ENCODE measurements around the gene DNMT3L. TPM values are rescaled to one million over a fixed set of nuclear protein-coding genes. Genes with fewer than 3 reads are reported as not detected.

DNMT3L gene
- total and polyA plus RNA-seq, 2 experiments from 2014 or later: 0.27 TPM; not detected in 1

- TF ChIP-seq, protein P1, sequence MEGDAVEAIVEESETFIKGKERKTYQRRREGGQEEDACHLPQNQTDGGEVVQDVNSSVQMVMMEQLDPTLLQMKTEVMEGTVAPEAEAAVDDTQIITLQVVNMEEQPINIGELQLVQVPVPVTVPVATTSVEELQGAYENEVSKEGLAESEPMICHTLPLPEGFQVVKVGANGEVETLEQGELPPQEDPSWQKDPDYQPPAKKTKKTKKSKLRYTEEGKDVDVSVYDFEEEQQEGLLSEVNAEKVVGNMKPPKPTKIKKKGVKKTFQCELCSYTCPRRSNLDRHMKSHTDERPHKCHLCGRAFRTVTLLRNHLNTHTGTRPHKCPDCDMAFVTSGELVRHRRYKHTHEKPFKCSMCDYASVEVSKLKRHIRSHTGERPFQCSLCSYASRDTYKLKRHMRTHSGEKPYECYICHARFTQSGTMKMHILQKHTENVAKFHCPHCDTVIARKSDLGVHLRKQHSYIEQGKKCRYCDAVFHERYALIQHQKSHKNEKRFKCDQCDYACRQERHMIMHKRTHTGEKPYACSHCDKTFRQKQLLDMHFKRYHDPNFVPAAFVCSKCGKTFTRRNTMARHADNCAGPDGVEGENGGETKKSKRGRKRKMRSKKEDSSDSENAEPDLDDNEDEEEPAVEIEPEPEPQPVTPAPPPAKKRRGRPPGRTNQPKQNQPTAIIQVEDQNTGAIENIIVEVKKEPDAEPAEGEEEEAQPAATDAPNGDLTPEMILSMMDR (conservative IDR thresholded peaks at IDR 0.05; ENCODE audit: low read depth in 2 of 2): no peak
- no peak for TF ChIP-seq REST (IDR thresholded peaks at IDR 0.05; ENCODE audit: unreplicated experiment)
- TF ChIP-seq EZH2phosphoT487 (IDR thresholded peaks at IDR 0.05; ENCODE audit: unreplicated experiment): no peak
- TF ChIP-seq STAT1 (IDR thresholded peaks at IDR 0.05; ENCODE audit: unreplicated experiment): no peak
- TF ChIP-seq CREB1 (CRISPR knock-in tag; IDR thresholded peaks at IDR 0.05; ENCODE audit: low read depth): no peak
- TF ChIP-seq NANOG (IDR thresholded peaks at IDR 0.05; ENCODE audit: borderline replicate concordance): no peak
- TF ChIP-seq POLR2AphosphoS5 (IDR thresholded peaks at IDR 0.05; ENCODE audit: low read depth): no peak
Observed at GRCh38 chr21:44260066-44260465, 1.6 kb downstream of the DNMT3L start (continued).

- H3K27me3 Mint-ChIP-seq (ENCODE audit: insufficient read depth, low read depth, poor library complexity): peaks cover 6% of the 10 kb centered on the region
- no peaks in the 10 kb centered on the region for H3K9me3 Mint-ChIP-seq
- DNase-seq (ENCODE audit: low spot score) (no peak), ATAC-seq (no peak)
- H3K4me1 Mint-ChIP-seq: peaks cover 4% of the 10 kb centered on the region; the same call in 2 of the 3 replicates
- H3K4me1 ChIP-seq (ENCODE audit: insufficient read depth): no peaks in the 10 kb centered on the region; the same call in 1 of the 2 replicates
- no peak overlapping the region for H2AFZ ChIP-seq
- H3K27ac ChIP-seq (ENCODE audit: low read depth): no peak overlapping the region
- no peak overlapping the region for H3K4me2 ChIP-seq
- no peaks in the 10 kb centered on the region for H4K20me1 ChIP-seq (replicated peaks; ENCODE audit: insufficient read depth)
- H3K36me3 ChIP-seq (ENCODE audit: insufficient read depth): no peaks in the 10 kb centered on the region
- no peaks in the 10 kb centered on the region for H3K36me3 Mint-ChIP-seq (ENCODE audit: low read depth)
- no peaks in the 10 kb centered on the region for H3K27me3 ChIP-seq (ENCODE audit: insufficient read depth)
- no peak overlapping the region for H3K4me3 ChIP-seq
- no peak overlapping the region for H3K4me3 Mint-ChIP-seq
- no peak overlapping the region; the same call in 1 of the 2 replicates for H3K27ac Mint-ChIP-seq
- no peaks in the 10 kb centered on the region for H3K79me2 ChIP-seq (replicated peaks; ENCODE audit: insufficient read depth)
- H3F3A ChIP-seq (replicated peaks; ENCODE audit: low read depth): no peaks in the 10 kb centered on the region
- no peaks in the 10 kb centered on the region for H3K9me2 ChIP-seq (ENCODE audit: insufficient read depth)
- TF ChIP-seq EZH2phosphoT487 (IDR thresholded peaks at IDR 0.05; ENCODE audit: unreplicated experiment): no peak
- TF ChIP-seq ZNF331 (CRISPR knock-in tag; IDR thresholded peaks at IDR 0.05; ENCODE audit: low read depth): no peak
- no peak for TF ChIP-seq REST (IDR thresholded peaks at IDR 0.05; ENCODE audit: unreplicated experiment)
- no peak for TF ChIP-seq EZH2 (IDR thresholded peaks at IDR 0.05; ENCODE audit: low read depth, unreplicated experiment)
- TF ChIP-seq, protein P2, sequence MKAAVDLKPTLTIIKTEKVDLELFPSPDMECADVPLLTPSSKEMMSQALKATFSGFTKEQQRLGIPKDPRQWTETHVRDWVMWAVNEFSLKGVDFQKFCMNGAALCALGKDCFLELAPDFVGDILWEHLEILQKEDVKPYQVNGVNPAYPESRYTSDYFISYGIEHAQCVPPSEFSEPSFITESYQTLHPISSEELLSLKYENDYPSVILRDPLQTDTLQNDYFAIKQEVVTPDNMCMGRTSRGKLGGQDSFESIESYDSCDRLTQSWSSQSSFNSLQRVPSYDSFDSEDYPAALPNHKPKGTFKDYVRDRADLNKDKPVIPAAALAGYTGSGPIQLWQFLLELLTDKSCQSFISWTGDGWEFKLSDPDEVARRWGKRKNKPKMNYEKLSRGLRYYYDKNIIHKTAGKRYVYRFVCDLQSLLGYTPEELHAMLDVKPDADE (IDR thresholded peaks at IDR 0.05): no peak
- TF ChIP-seq STAT1 (IDR thresholded peaks at IDR 0.05; ENCODE audit: unreplicated experiment): no peak
- no peak for TF ChIP-seq POLR2AphosphoS5 (IDR thresholded peaks at IDR 0.05; ENCODE audit: low read depth)
- TF ChIP-seq, protein P1 (conservative IDR thresholded peaks at IDR 0.05; ENCODE audit: low read depth in 2 of 2): no peak
- no peak for TF ChIP-seq NANOG (IDR thresholded peaks at IDR 0.05; ENCODE audit: borderline replicate concordance)
Observed at GRCh38 chr21:44259082-44259705, 2.5 kb downstream of the DNMT3L start.

All from GM23338 (cell line).